Lung (tissue), 12 donors: ENCODE measurements around the gene FASN. TPM values are rescaled to one million over a fixed set of nuclear protein-coding genes. Genes with fewer than 3 reads are reported as not detected.

Experiments used
- ATAC-seq: fragments of 200-7000 bp; cut with Tn5 transposase; one replicate; pipeline ENCODE4 v1.9.1; 2020; ENCODE audit warnings: moderate number of reproducible peaks; ENCODE audit not compliant: insufficient read depth, low FRiP score
- DNase-seq, 3 donors: peaks; one replicate each; pipeline ENCODE4 v3.0.0-alpha.2; 2013 to 2017
- H3K27ac ChIP-seq, 2 donors: one replicate each; pipeline ENCODE4 v1.5.1; 2013; ENCODE audit warnings: mild to moderate bottlenecking in 2 of 2, moderate library complexity in 2 of 2, control low read depth in 1 of 2, inconsistent platforms in 1 of 2, low read depth in 1 of 2, low read length in 1 of 2
- H3K27me3 ChIP-seq, 3 donors: one replicate each; pipeline ENCODE4 v1.5.1; 2013; ENCODE audit warnings: low read length in 2 of 3; ENCODE audit not compliant: control insufficient read depth in 3 of 3, insufficient read depth in 3 of 3
- H3K36me3 ChIP-seq, 4 donors: one replicate each; pipeline ENCODE4 v1.5.1; 2013; ENCODE audit warnings: low read length in 4 of 4, mild to moderate bottlenecking in 1 of 4, moderate library complexity in 1 of 4; ENCODE audit not compliant: control insufficient read depth in 4 of 4, insufficient read depth in 4 of 4
- H3K4me1 ChIP-seq, 5 donors: one replicate each; pipeline ENCODE4 v1.5.1; 2013; ENCODE audit warnings: low read length in 5 of 5, mild to moderate bottlenecking in 2 of 5, moderate library complexity in 1 of 5; ENCODE audit not compliant: control insufficient read depth in 5 of 5, insufficient read depth in 5 of 5
- H3K4me3 ChIP-seq: one replicate; pipeline ENCODE4 v1.5.1; 2013; ENCODE audit warnings: mild to moderate bottlenecking, control low read depth, moderate library complexity
- H3K9ac ChIP-seq, 2 donors: one replicate each; pipeline ENCODE4 v1.5.1; 2013; ENCODE audit warnings: low read length in 2 of 2, control low read depth in 1 of 2; ENCODE audit not compliant: insufficient read depth in 1 of 2
- H3K9me3 ChIP-seq, 4 donors: one replicate each; pipeline ENCODE4 v1.5.1; 2013; ENCODE audit warnings: low read length in 3 of 4, mild to moderate bottlenecking in 1 of 4, moderate library complexity in 1 of 4; ENCODE audit not compliant: control insufficient read depth in 4 of 4, insufficient read depth in 3 of 4
- CTCF ChIP-seq: IDR thresholded peaks from 2 replicates; pipeline ENCODE4 v1.5.1; 2012; ENCODE audit warnings: mild to moderate bottlenecking; ENCODE audit errors: control extremely low read depth, extremely low read depth
- WGBS, 2 donors: extraction: QIAGEN DNeasy Blood & Tissue Kit; methylation state at CpG; one replicate each; pipeline ENCODE4 v1.1.7; 2013; 5-methylcytosine and 5-hydroxymethylcytosine counted together
- polyA plus RNA-seq, 2 donors: library from polyadenylated mRNA; stranded (reverse); fragments of 200-250 nt; gene quantifications; one replicate each; pipeline ENCODE4 v1.2.1, GENCODE V29; 2013
- total RNA-seq, 2 donors: library from RNA; depleted of rRNA in 1 of 2; stranded (reverse); fragments of >200 nt in 1 of 2; gene quantifications; one replicate each; pipeline ENCODE4 v1.2.1, GENCODE V29; 2014 to 2021
- donor health status: control.
- donor health status: control.
- donor health status: Bipolar disorder and iron deficiency.
- donor health status: healthy.
- donor health status: DM: yes; HTN: yes; CAD: no.

FASN gene
- total and polyA plus RNA-seq, 4 donors = 46.2 to 604 (median 212) TPM

DNA sequence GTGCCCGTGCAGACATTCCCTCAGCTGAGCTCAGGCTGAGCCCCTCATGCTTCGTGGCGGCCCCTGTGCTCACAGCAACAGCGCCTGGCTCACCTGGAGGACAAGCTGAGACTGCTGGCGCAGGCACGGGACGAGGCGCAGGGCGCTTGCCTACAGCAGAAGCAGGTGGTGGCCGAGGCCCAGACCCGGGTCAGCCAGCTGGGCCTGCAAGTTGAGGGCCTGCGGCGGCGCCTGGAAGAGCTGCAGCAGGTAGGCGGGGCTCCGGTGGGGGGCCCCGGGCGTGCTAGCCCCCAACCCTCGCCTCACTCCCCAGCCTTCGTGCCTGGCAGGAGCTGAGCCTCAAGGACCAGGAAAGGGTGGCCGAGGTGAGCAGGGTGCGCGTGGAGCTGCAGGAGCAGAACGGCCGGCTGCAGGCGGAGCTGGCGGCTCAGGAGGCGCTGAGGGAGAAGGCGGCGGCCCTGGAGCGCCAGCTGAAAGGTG lies 68.0 kb downstream of the FASN start:
- no peak for ATAC-seq
- peaks cover 0 to 3% (median under 1%) of the 10 kb centered on the region in 4 donors for H3K36me3 ChIP-seq
- peaks cover 0 to 15% (median 0%) of the 10 kb centered on the region in 5 donors for H3K4me1 ChIP-seq
- H3K27ac ChIP-seq = no peak overlapping the region
- 67% methylated on average over 26 to 31 of the region's 31 CpGs for WGBS, 2 donors
- no peaks in the 10 kb centered on the region for H3K27me3 ChIP-seq
- no peak for TF ChIP-seq CTCF
- H3K9me3 ChIP-seq = no peaks in the 10 kb centered on the region
- no peak for DNase-seq
- no peak overlapping the region for H3K9ac ChIP-seq
- no peak overlapping the region for H3K4me3 ChIP-seq

DNA sequence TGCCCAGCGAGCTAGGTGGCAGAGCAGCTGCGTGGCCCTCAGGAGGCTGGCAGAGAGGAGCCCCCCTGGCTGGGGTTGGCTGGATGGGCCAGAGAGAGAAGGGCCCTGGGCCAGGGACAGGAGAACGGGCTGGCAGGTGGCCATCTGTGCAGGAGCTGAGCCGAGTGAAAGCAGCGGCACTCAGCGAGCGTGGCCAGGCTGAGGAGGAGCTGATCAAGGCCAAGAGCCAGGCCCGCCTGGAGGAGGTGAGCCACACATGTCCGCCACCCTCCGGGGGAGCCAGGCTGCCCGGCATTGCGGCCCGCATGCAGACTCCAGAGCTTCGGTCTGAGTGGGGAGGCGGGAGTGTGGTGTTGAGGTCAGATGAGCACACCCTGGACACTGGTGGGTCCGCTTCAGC lies 68.6 kb downstream of the FASN start:
- 95 to 99% methylated on average over 16 of the region's 16 CpGs for WGBS, 2 donors
- Histone ChIP-seq H3K4me3 (no peak overlapping the region), H3K27ac (no peak overlapping the region), H3K4me1 (peaks cover 0 to 15% (median 4%) of the 10 kb centered on the region in 5 donors), H3K9me3 (no peaks in the 10 kb centered on the region), H3K9ac (no peak overlapping the region), H3K36me3 (peaks cover 0 to 3% (median under 1%) of the 10 kb centered on the region in 4 donors), H3K27me3 (no peaks in the 10 kb centered on the region)
- DNase-seq = no peak
- ATAC-seq = no peak
- no peak for TF ChIP-seq CTCF

DNA sequence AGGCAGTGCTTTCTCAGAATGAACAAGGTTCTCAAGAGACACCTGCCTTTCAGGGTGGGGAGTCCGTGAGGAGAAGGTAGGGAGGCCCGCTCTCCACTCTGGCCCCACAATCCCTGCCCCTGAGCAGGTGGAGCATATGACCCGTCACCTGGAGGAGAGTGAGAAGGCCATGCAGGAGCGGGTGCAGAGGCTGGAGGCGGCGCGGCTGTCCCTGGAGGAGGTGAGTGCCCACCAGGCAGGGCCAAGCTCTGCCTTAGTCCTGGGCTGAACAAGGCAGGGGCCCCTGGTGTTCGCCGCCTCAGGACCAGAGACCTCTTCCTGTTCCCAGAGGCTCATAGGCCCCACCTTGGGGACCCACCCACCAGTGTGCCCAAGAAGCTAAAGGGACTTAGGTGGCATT lies 69.1 kb downstream of the FASN start:
- no peaks in the 10 kb centered on the region for H3K27me3 ChIP-seq
- TF ChIP-seq CTCF = no peak
- peaks cover 0 to 3% (median 0%) of the 10 kb centered on the region in 4 donors for H3K36me3 ChIP-seq
- WGBS, 2 donors = 97 to 99% methylated on average over 7 to 9 of the region's 9 CpGs
- no peak overlapping the region for H3K4me3 ChIP-seq
- DNase-seq (no peak), ATAC-seq (no peak)
- no peaks in the 10 kb centered on the region for H3K9me3 ChIP-seq
- no peak overlapping the region for H3K9ac ChIP-seq
- H3K27ac ChIP-seq = no peak overlapping the region
- H3K4me1 ChIP-seq = peaks cover 0 to 19% (median 8%) of the 10 kb centered on the region in 5 donors

Other genes starting within 250 kb of the FASN start
- gene P4HB, start 237.7 kb downstream of the FASN start, total RNA-seq = 100 to 1,000 TPM; 356 to 990 TPM
- 100 to 1,000 TPM; 695 to 862 TPM for gene P4HB, start 237.7 kb downstream of the FASN start, polyA plus RNA-seq
- gene ARHGDIA, start 226.9 kb downstream of the FASN start, total RNA-seq = 100 to 1,000 TPM; 118 to 558 TPM
- 100 to 1,000 TPM; 327 to 464 TPM for gene ARHGDIA, start 226.9 kb downstream of the FASN start, polyA plus RNA-seq
- gene ALYREF, start 206.7 kb downstream of the FASN start, total RNA-seq = 10 to 100 TPM; 46.5 to 79.5 TPM
- 10 to 100 TPM; 26.1 to 65.8 TPM for gene ALYREF, start 206.7 kb downstream of the FASN start, polyA plus RNA-seq
- gene ANAPC11, start 206.5 kb downstream of the FASN start, total RNA-seq = 100 to 1,000 TPM in 1 of 2 donors, 10 to 100 TPM in 1; 36.0 to 132 TPM
- 100 to 1,000 TPM; 236 to 293 TPM for gene ANAPC11, start 206.5 kb downstream of the FASN start, polyA plus RNA-seq
- under 1 TPM; 0.48 to 0.55 TPM for gene NPB, start 196.0 kb downstream of the FASN start, total RNA-seq
- gene NPB, start 196.0 kb downstream of the FASN start, polyA plus RNA-seq = under 1 TPM; 0.41 to 0.44 TPM
- 10 to 100 TPM; 23.0 to 81.3 TPM for gene PCYT2, start 186.8 kb downstream of the FASN start, total RNA-seq
- 10 to 100 TPM; 53.8 to 91.6 TPM for gene PCYT2, start 186.8 kb downstream of the FASN start, polyA plus RNA-seq
- 10 to 100 TPM; 14.7 to 43.4 TPM for gene SIRT7, start 180.1 kb downstream of the FASN start, total RNA-seq
- gene SIRT7, start 180.1 kb downstream of the FASN start, polyA plus RNA-seq = 10 to 100 TPM; 30.5 to 35.3 TPM
- gene MAFG, start 170.5 kb downstream of the FASN start, total RNA-seq = 10 to 100 TPM; 11.9 to 33.3 TPM
- gene MAFG, start 170.5 kb downstream of the FASN start, polyA plus RNA-seq = 10 to 100 TPM; 17.2 to 29.3 TPM
- gene PYCR1, start 160.9 kb downstream of the FASN start, total RNA-seq = 10 to 100 TPM; 17.5 to 73.0 TPM
- 10 to 100 TPM; 21.4 to 66.0 TPM for gene PYCR1, start 160.9 kb downstream of the FASN start, polyA plus RNA-seq
- not detected for gene MYADML2, start 151.0 kb downstream of the FASN start, total RNA-seq
- gene MYADML2, start 151.0 kb downstream of the FASN start, polyA plus RNA-seq = not detected
- gene NOTUM, start 137.0 kb downstream of the FASN start, total RNA-seq = 1 to 10 TPM; 2.3 to 7.6 TPM
- gene NOTUM, start 137.0 kb downstream of the FASN start, polyA plus RNA-seq = 1 to 10 TPM in 1 of 2 donors, under 1 TPM in 1; 0.71 to 2.0 TPM
- 10 to 100 TPM; 22.9 to 55.3 TPM for gene ASPSCR1, start 120.6 kb downstream of the FASN start, total RNA-seq
- 10 to 100 TPM; 29.5 to 68.6 TPM for gene ASPSCR1, start 120.6 kb downstream of the FASN start, polyA plus RNA-seq
- gene CENPX, start 75.4 kb downstream of the FASN start, total RNA-seq = 10 to 100 TPM; 21.5 to 86.9 TPM
- gene CENPX, start 75.4 kb downstream of the FASN start, polyA plus RNA-seq = 100 to 1,000 TPM; 116 to 121 TPM
- 10 to 100 TPM; 13.3 to 26.6 TPM for gene LRRC45, start 74.9 kb downstream of the FASN start, total RNA-seq
- 10 to 100 TPM; 12.1 to 19.7 TPM for gene LRRC45, start 74.9 kb downstream of the FASN start, polyA plus RNA-seq
- 1 to 10 TPM; 8.2 to 8.3 TPM for gene RAC3, start 66.6 kb downstream of the FASN start, total RNA-seq
- gene RAC3, start 66.6 kb downstream of the FASN start, polyA plus RNA-seq = 1 to 10 TPM; 6.0 to 8.0 TPM
- 100 to 1,000 TPM in 1 of 2 donors, 10 to 100 TPM in 1; 41.6 to 218 TPM for gene DCXR, start 60.5 kb downstream of the FASN start, total RNA-seq
- 100 to 1,000 TPM; 193 to 246 TPM for gene DCXR, start 60.5 kb downstream of the FASN start, polyA plus RNA-seq
- 10 to 100 TPM; 34.7 to 37.5 TPM for gene RFNG, start 46.4 kb downstream of the FASN start, total RNA-seq
- gene RFNG, start 46.4 kb downstream of the FASN start, polyA plus RNA-seq = 10 to 100 TPM; 29.1 to 38.2 TPM
- 100 to 1,000 TPM in 1 of 2 donors, 10 to 100 TPM in 1; 71.0 to 102 TPM for gene GPS1, start 46.3 kb downstream of the FASN start, total RNA-seq
- gene GPS1, start 46.3 kb downstream of the FASN start, polyA plus RNA-seq = 10 to 100 TPM; 79.0 to 99.8 TPM
- gene DUS1L, start 32.4 kb downstream of the FASN start, total RNA-seq = 100 to 1,000 TPM in 1 of 2 donors, 10 to 100 TPM in 1; 40.0 to 117 TPM
- 100 to 1,000 TPM in 1 of 2 donors, 10 to 100 TPM in 1; 82.8 to 179 TPM for gene DUS1L, start 32.4 kb downstream of the FASN start, polyA plus RNA-seq
- 10 to 100 TPM; 33.2 to 89.4 TPM for gene CCDC57, start 114.6 kb upstream of the FASN start, total RNA-seq
- 100 to 1,000 TPM in 1 of 2 donors, 10 to 100 TPM in 1; 60.4 to 128 TPM for gene CCDC57, start 114.6 kb upstream of the FASN start, polyA plus RNA-seq
- 100 to 1,000 TPM in 1 of 2 donors, 10 to 100 TPM in 1; 31.0 to 154 TPM for gene SLC16A3, start 130.8 kb upstream of the FASN start, total RNA-seq
- 100 to 1,000 TPM in 1 of 2 donors, 10 to 100 TPM in 1; 33.2 to 309 TPM for gene SLC16A3, start 130.8 kb upstream of the FASN start, polyA plus RNA-seq
- gene CSNK1D, start 175.5 kb upstream of the FASN start, total RNA-seq = 100 to 1,000 TPM in 1 of 2 donors, 10 to 100 TPM in 1; 72.7 to 160 TPM
- 100 to 1,000 TPM; 110 to 137 TPM for gene CSNK1D, start 175.5 kb upstream of the FASN start, polyA plus RNA-seq
- 1 to 10 TPM; 2.3 to 7.0 TPM for gene CD7, start 219.4 kb upstream of the FASN start, total RNA-seq
- 10 to 100 TPM in 1 of 2 donors, 1 to 10 TPM in 1; 5.3 to 10.7 TPM for gene CD7, start 219.4 kb upstream of the FASN start, polyA plus RNA-seq
- 10 to 100 TPM; 14.7 to 38.0 TPM for gene SECTM1, start 235.5 kb upstream of the FASN start, total RNA-seq
- gene SECTM1, start 235.5 kb upstream of the FASN start, polyA plus RNA-seq = 10 to 100 TPM; 12.5 to 68.6 TPM